GM18505 (cell line): ENCODE measurements around the gene IKZF3.
"Not testable (repeated sequence)": the region's sequence is repeated elsewhere in the genome, so short reads cannot be mapped to it uniquely, and the experiment has no call there.

ENCODE experiments used
- ATAC-seq: cut with Tn5 transposase; IDR thresholded peaks from one replicate; pipeline ENCODE4 v1.9.1; 2021; ENCODE audit not compliant: unreplicated experiment
- POLR2A ChIP-seq: IDR thresholded peaks from 4 replicates; pipeline ENCODE4 v1.6.1; 2011; ENCODE audit warnings: borderline replicate concordance; ENCODE audit not compliant: insufficient read depth, insufficient read length; ENCODE audit errors: extremely low read depth

Gene IKZF3

DNA sequence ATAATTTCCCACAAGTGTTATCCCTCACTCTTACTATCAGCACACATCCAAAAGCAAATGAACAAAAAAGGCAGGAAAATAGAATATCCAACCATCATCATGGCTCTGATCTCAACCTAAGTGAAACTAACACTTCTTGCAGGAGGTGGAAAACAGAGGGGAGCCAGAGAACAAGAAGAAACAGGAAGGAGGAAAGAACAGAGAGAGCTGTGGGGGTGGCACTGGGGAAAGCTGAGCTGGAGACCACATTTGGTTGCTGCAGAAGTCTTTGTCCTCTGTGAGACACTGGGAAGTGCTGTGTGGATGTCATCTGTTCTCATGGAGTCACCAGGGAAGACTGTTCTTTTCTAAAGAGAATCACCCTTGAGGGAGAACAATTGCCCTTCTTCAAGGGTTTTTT lies 91.7 kb downstream of the IKZF3 start:
- TF ChIP-seq POLR2A, result peak; percentile 48
- no peak for ATAC-seq

- ATAC-seq, result peak; percentile 56
- TF ChIP-seq POLR2A, result no peak
These were observed 94.0 kb downstream of the IKZF3 start for GRCh38 chr17:39769974-39770587.

DNA sequence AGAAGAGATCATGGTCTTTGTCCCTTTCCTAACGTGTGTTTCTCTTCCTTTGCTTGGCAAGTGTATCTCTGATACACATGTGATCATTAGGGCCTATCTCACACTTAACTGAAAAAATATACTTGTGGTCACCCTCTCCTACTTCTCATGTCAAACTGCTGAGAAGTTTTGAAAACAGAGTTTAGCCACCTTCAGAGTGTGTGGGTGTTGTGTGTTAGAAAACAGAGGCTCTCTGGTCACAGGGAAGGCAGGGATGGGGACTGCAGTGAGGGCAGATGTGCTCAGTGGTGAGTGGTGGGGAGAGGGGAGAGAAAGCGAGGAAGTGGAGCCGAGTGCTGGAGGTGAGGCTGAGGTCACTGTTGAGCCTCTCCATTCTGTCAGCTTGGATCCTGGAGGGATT lies 97.0 kb downstream of the IKZF3 start:
- TF ChIP-seq POLR2A, result no peak
- no peak for ATAC-seq

- TF ChIP-seq POLR2A, result peak; percentile 6
- no peak for ATAC-seq
These were observed 98.3 kb downstream of the IKZF3 start for GRCh38 chr17:39765766-39766165.

DNA sequence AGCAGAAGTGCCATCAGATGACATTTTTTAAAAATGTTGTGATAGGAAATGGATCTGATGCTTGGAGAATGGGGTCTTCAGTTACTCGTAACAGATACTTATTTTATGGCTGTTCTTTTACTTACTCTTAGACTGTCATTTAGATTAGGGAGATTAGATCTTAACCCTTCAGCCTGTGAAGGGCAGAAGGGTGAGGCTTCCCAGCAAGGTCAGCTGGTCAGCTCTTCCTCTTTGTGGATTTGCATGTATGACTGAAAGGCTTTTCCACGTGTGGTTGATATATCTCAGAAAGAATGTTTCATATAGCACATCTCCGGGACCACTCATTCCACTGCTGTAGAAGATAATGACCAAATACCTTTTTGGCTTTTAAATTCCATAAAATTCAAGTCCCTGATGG lies 98.9 kb downstream of the IKZF3 start:
- no peak for ATAC-seq
- no peak for TF ChIP-seq POLR2A

- ATAC-seq, result not testable (repeated sequence)
These were observed 99.9 kb downstream of the IKZF3 start for GRCh38 chr17:39764171-39764570.

- TF ChIP-seq POLR2A, result no peak
- ATAC-seq, result no peak
These were observed 100.9 kb downstream of the IKZF3 start for GRCh38 chr17:39763051-39763820.

DNA sequence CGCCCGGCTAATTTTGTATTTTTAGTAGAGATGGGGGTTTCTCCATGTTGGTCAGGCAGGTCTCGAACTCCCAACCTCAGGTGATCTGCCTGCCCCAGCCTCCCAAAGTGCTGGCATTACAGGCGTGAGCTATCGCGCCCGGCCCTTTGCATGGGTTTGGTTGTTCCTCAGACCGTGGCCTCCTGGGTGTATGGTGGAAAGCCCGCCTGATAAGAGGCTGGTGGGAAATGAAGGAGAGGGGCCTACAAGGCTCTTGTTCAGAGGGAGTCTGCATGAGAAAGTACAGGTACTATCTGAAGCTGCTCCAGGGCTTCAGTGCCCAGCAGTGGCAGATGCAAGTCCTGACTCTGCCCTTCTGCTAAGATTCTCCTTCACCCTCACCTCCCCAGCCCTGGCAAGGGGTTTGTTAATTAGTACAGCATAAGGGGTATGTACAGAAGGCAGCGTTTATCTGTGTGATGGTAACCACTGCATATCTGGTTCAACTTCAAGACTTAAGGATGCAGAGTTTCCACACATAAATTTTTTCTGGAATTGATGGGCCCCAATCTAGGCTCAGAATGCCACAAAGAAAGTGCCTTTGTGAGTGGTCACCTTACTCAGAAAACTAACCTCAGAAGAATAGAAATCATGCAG lies 102.1 kb downstream of the IKZF3 start:
- ATAC-seq, result no peak
- TF ChIP-seq POLR2A, result no peak

DNA sequence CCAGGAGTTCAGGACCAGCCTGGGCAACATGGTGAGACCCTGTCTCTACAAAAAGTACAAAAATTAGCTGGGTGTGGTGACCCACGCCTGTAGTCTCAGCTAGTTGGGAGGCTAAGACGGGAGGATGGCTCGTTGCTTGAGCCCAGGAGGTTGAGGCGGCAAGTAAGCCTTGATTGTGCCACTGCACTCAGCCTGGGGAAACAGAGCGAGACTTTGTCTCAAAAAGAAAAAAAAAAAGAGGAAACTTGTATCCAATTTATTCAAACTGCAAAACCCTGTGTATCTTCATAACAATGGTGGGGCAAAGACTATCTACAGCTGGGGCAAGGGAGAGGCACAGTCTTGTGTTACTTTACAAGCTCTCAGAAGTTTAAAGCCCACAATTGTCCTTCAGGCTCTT lies 104.9 kb downstream of the IKZF3 start:
- ATAC-seq, result no peak
- TF ChIP-seq POLR2A, result peak; percentile 35

- ATAC-seq, result no peak
- peak; percentile 63 for TF ChIP-seq POLR2A
These were observed 105.9 kb downstream of the IKZF3 start for GRCh38 chr17:39757931-39758873.

GRCh38 chr17:39757176-39757662 lies 106.9 kb downstream of the IKZF3 start:
- ATAC-seq, result no peak
- TF ChIP-seq POLR2A, result no peak

GRCh38 chr17:39756380-39757079 lies 107.6 kb downstream of the IKZF3 start:
- TF ChIP-seq POLR2A, result no peak
- no peak for ATAC-seq
